UCSD-AML1 (cell line): Measurements from ENCODE around the gene PIK3R5.
"Not testable (repeated sequence)": the region's sequence is repeated elsewhere in the genome, so short reads cannot be mapped to it uniquely, and the experiment has no call there.

Source experiments
- DNase-seq: peaks from one replicate; lab custom pipeline; 2025; ENCODE audit not compliant: unreplicated experiment; lab: John Stamatoyannopoulos, UW

PIK3R5 gene

GRCh38 chr17:8988263-8988935 is 22.9 kb upstream of the PIK3R5 start:
- not testable (repeated sequence) for DNase-seq

GRCh38 chr17:8986295-8986694 is 20.8 kb upstream of the PIK3R5 start:
- DNase-seq = no peak

GRCh38 chr17:8985054-8985701 is 19.7 kb upstream of the PIK3R5 start:
- DNase-seq = no peak

GRCh38 chr17:8984225-8984624 is 18.7 kb upstream of the PIK3R5 start:
- not testable (repeated sequence) for DNase-seq

- DNase-seq = no peak
Measured at GRCh38 chr17:8981443-8981842, 15.9 kb upstream of the PIK3R5 start.

GRCh38 chr17:8979715-8980114 is 14.2 kb upstream of the PIK3R5 start:
- no peak for DNase-seq

GRCh38 chr17:8976638-8977037 is 11.1 kb upstream of the PIK3R5 start:
- no peak for DNase-seq

- no peak for DNase-seq
Measured at GRCh38 chr17:8975091-8975725, 9.7 kb upstream of the PIK3R5 start.

GRCh38 chr17:8969901-8970300 is 4.4 kb upstream of the PIK3R5 start:
- DNase-seq = no peak

- DNase-seq = no peak
Measured at GRCh38 chr17:8968503-8968902, 3.0 kb upstream of the PIK3R5 start.

- DNase-seq = no peak
Measured at GRCh38 chr17:8967861-8968260, 2.4 kb upstream of the PIK3R5 start.

GRCh38 chr17:8966926-8967325 is 1.4 kb upstream of the PIK3R5 start:
- peak; percentile 60 for DNase-seq

GRCh38 chr17:8964801-8965393 is 610 bp downstream of the PIK3R5 start:
- DNase-seq = peak; percentile 74

GRCh38 chr17:8963647-8964258 is 1.8 kb downstream of the PIK3R5 start:
- DNase-seq = no peak

- no peak for DNase-seq
Measured at GRCh38 chr17:8963014-8963413, 2.5 kb downstream of the PIK3R5 start.

GRCh38 chr17:8961829-8962228 is 3.7 kb downstream of the PIK3R5 start:
- DNase-seq = no peak

- DNase-seq = no peak
Measured at GRCh38 chr17:8960325-8961140, 5.0 kb downstream of the PIK3R5 start.

GRCh38 chr17:8959312-8959918 is 6.1 kb downstream of the PIK3R5 start:
- no peak for DNase-seq

GRCh38 chr17:8957721-8958120 is 7.8 kb downstream of the PIK3R5 start:
- DNase-seq = no peak

- DNase-seq = no peak
Measured at GRCh38 chr17:8956465-8956902, 9.0 kb downstream of the PIK3R5 start.
